GM18499 (cell line): ENCODE results near the gene ZNF512B.
"Not testable (repeated sequence)": the region's sequence is repeated elsewhere in the genome, so short reads cannot be mapped to it uniquely, and the experiment has no call there.

Source experiments
- ATAC-seq: cut with Tn5 transposase; IDR thresholded peaks from one replicate; pipeline ENCODE4 v1.9.1; 2021; ENCODE audit warnings: moderate number of reproducible peaks; ENCODE audit not compliant: insufficient read depth, unreplicated experiment

The ZNF512B gene

GRCh38 chr20:63969838-63970713 lies at the start of gene ZNF512B:
Gene ZNF512B (minus strand): TSS chr20:63969930. CDS start chr20:63967950, 1,980 bp downstream.
- ATAC-seq: no peak

GRCh38 chr20:64015635-64016034 lies 45.9 kb upstream of the ZNF512B start:
- no peak for ATAC-seq

GRCh38 chr20:64012385-64013154 lies 42.8 kb upstream of the ZNF512B start:
- ATAC-seq: not testable (repeated sequence)

- no peak for ATAC-seq
Observed at GRCh38 chr20:64011366-64011779, 41.6 kb upstream of the ZNF512B start.

GRCh38 chr20:64010711-64011237 lies 41.0 kb upstream of the ZNF512B start:
- ATAC-seq: no peak

- no peak for ATAC-seq
Observed at GRCh38 chr20:64009811-64010387, 40.2 kb upstream of the ZNF512B start.

GRCh38 chr20:64006902-64007301 lies 37.2 kb upstream of the ZNF512B start:
- no peak for ATAC-seq

- no peak for ATAC-seq
Observed at GRCh38 chr20:64006490-64006889, 36.8 kb upstream of the ZNF512B start.

- ATAC-seq: no peak
Observed at GRCh38 chr20:64005394-64005793, 35.7 kb upstream of the ZNF512B start.

- no peak for ATAC-seq
Observed at GRCh38 chr20:64003960-64004725, 34.4 kb upstream of the ZNF512B start.

- no peak for ATAC-seq
Observed at GRCh38 chr20:64001607-64002011, 31.9 kb upstream of the ZNF512B start.

- ATAC-seq: no peak
Observed at GRCh38 chr20:64000906-64001305, 31.2 kb upstream of the ZNF512B start.

- ATAC-seq: no peak
Observed at GRCh38 chr20:63982937-63983336, 13.2 kb upstream of the ZNF512B start.

GRCh38 chr20:63980806-63981728 lies 11.3 kb upstream of the ZNF512B start, which contains the start of gene PRPF6:
Gene PRPF6 (plus strand): TSS chr20:63981132. CDS start chr20:63981246, 114 bp downstream.
- ATAC-seq: peak; percentile 36

GRCh38 chr20:63980317-63980805 lies 10.6 kb upstream of the ZNF512B start:
- ATAC-seq: no peak

GRCh38 chr20:63979557-63980316 lies 10.0 kb upstream of the ZNF512B start, which contains the start of gene SAMD10:
Gene SAMD10 (minus strand): TSS chr20:63979642. CDS start chr20:63979467, 175 bp downstream.
- ATAC-seq: no peak

GRCh38 chr20:63979229-63979556 lies 9.5 kb upstream of the ZNF512B start:
- no peak for ATAC-seq
